Common myeloid progenitor, CD34-positive (primary cell): ENCODE results near the gene NR2F6.
A peak's percentile ranks its signal among the peaks of the same experiment; 100 is the strongest.
"Not testable (repeated sequence)": the region's sequence is repeated elsewhere in the genome, so short reads cannot be mapped to it uniquely, and the experiment has no call there.

Source experiments
- CTCF ChIA-PET: fragments of 350-600 bp; sonication (Branson Sonifier 250); formaldehyde crosslinking; loops from one replicate; lab custom pipeline; 2021; ENCODE audit warnings: antibody characterized with exemption; lab: Charles Lee
- POLR2A ChIA-PET: fragments of 350-600 bp; sonication (Branson Sonifier 250); formaldehyde crosslinking; loops from one replicate; lab custom pipeline; 2021; ENCODE audit warnings: antibody characterized with exemption; lab: Charles Lee
- DNase-seq, 3 donors: peaks; one replicate each; pipeline versions ENCODE4 v3.0.0 to v3.0.0-alpha.2; 2013
- H3K27ac ChIP-seq, 2 experiments: 1 replicate in 1 of 2; 2 replicates in 1 of 2; pipeline ENCODE4 v1.7.0; 2013; ENCODE audit warnings: inconsistent platforms in 2 of 2, low read length in 2 of 2, mild to moderate bottlenecking in 2 of 2, low read depth in 1 of 2, moderate library complexity in 1 of 2; ENCODE audit not compliant: severe bottlenecking in 2 of 2, insufficient read depth in 1 of 2, poor library complexity in 1 of 2
- H3K27me3 ChIP-seq, 5 experiments: replicated peaks in 2 of 5; 1 replicate in 3 of 5; 2 replicates in 2 of 5; pipeline versions ENCODE4 v1.6.1 to v1.7.0; 2013; ENCODE audit warnings: low read length in 4 of 5, mild to moderate bottlenecking in 2 of 5, moderate library complexity in 2 of 5, inconsistent platforms in 1 of 5; ENCODE audit not compliant: insufficient read depth in 5 of 5, control insufficient read depth in 4 of 5
- H3K36me3 ChIP-seq, 4 experiments: 1 replicate in 2 of 4; 2 replicates in 2 of 4; pipeline versions ENCODE4 v1.6.1 to v1.7.0; 2013; ENCODE audit warnings: low read length in 3 of 4, control low read depth in 1 of 4, mild to moderate bottlenecking in 1 of 4; ENCODE audit not compliant: control insufficient read depth in 4 of 4, insufficient read depth in 4 of 4
- H3K4me1 ChIP-seq, 4 experiments: 1 replicate in 3 of 4; 2 replicates in 1 of 4; pipeline versions ENCODE4 v1.6.1 to v1.7.1; 2013; ENCODE audit warnings: low read length in 3 of 4, mild to moderate bottlenecking in 3 of 4, control low read depth in 1 of 4, inconsistent platforms in 1 of 4, moderate library complexity in 1 of 4; ENCODE audit not compliant: control insufficient read depth in 4 of 4, insufficient read depth in 4 of 4; ENCODE audit errors: control extremely low read depth in 1 of 4
- H3K4me3 ChIP-seq, 7 experiments: 1 replicate in 4 of 7; 2 replicates in 3 of 7; pipeline versions ENCODE4 v1.5.1 to v1.7.0; 2013; ENCODE audit warnings: mild to moderate bottlenecking in 7 of 7, low read length in 6 of 7, moderate library complexity in 6 of 7, inconsistent platforms in 2 of 7, low read depth in 2 of 7, control low read depth in 1 of 7; ENCODE audit not compliant: insufficient read depth in 4 of 7, control insufficient read depth in 1 of 7; ENCODE audit errors: extremely low read depth in 1 of 7
- H3K9me3 ChIP-seq, 5 experiments: 1 replicate in 4 of 5; 2 replicates in 1 of 5; pipeline versions ENCODE4 v1.6.1 to v1.7.1; 2013; ENCODE audit warnings: low read length in 4 of 5, mild to moderate bottlenecking in 2 of 5, inconsistent platforms in 1 of 5, low read depth in 1 of 5, moderate library complexity in 1 of 5; ENCODE audit not compliant: control insufficient read depth in 4 of 5, insufficient read depth in 2 of 5; ENCODE audit errors: control extremely low read depth in 1 of 5
- WGBS: methylation state at CpG from one replicate; pipeline ENCODE4 v1.1.5; 2013; ENCODE audit not compliant: insufficient coverage; 5-methylcytosine and 5-hydroxymethylcytosine counted together

Gene NR2F6

DNA sequence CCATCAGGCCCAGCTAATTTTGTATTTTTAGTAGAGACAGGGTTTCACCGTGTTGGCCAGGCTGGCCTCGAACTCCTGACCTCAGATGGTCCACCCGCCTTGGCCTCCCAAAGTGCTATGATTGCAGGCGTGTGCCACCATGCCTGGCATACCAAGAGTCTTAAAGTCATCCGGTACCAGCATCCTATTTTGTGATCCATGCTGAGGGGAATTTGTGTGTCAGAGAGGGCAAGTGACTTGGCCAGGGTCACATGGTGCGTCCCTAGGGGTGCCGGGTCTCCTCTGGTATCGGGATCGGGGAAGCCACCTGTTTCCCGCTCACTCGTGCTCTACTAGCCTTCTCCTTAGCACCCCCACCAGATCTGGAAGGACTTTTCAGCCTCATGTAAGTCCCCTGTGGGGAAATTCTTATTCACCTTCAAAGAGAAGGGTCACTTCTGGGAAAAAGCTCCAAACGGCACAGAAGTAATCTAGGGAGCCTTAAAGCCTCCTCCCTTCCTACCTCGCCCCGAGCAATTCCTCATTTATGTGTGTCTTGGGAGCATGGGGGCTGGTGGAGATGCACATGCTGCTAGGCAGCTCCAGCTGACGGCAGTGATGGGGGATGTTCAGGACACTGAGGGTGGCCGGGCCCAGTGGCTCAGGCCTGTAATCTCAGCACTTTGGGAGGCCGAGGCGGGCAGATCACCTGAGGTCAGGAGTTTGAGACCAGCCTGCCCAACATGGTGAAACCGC, 29.9 kb upstream of the NR2F6 start:
- 100% methylated on average over 15 of the region's 19 CpGs for WGBS
- no peaks in the 10 kb centered on the region for H3K4me1 ChIP-seq
- CTCF ChIA-PET, result no interaction called here
- DNase-seq, result no peak
- H3K27me3 ChIP-seq, result no peaks in the 10 kb centered on the region
- no peaks in the 10 kb centered on the region for H3K9me3 ChIP-seq
- H3K27ac ChIP-seq, result no peak overlapping the region
- peaks cover 20 to 58% (median 44%) of the 10 kb centered on the region in 4 experiments for H3K36me3 ChIP-seq
- POLR2A ChIA-PET, result no interaction called here
- H3K4me3 ChIP-seq, result no peak overlapping the region

DNA sequence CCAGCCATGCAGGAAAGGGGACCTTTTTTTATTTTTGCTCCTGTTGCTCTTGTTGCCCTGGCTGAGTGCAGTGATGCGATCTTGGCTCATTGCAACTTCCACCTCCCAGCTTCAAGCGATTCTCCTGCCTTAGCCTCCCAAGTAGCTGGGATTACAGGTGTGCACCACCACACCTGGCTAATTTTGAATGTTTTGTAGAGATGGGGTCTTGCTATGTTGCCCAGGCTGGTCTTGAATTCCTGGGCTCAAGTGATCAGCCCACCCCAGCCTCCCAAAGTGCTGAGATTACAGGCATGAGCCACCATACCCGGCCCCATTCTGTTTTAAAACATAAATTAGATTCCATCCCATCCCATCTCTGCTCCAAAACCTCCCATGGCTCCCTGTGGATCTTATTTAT, 29.2 kb upstream of the NR2F6 start:
- H3K36me3 ChIP-seq, result peaks cover 20 to 63% (median 45%) of the 10 kb centered on the region in 4 experiments
- 100% methylated on average over 2 of the region's 3 CpGs for WGBS

DNA sequence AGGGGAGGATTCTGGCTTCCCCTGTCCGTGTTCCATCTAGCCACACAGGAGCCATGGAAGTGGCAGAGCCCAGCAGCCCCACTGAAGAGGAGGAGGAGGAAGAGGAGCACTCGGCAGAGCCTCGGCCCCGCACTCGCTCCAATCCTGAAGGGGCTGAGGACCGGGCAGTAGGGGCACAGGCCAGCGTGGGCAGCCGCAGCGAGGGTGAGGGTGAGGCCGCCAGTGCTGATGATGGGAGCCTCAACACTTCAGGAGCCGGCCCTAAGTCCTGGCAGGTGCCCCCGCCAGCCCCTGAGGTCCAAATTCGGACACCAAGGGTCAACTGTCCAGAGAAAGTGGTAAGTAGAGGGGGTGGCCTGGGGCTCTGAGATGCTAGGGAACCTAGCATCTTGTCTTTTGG, 23.0 kb upstream of the NR2F6 start:
- Histone ChIP-seq H3K9me3 (no peaks in the 10 kb centered on the region), H3K4me1 (peaks cover 10 to 32% (median 25%) of the 10 kb centered on the region in 4 experiments), H3K27me3 (no peaks in the 10 kb centered on the region), H3K36me3 (peaks cover 10 to 23% (median 17%) of the 10 kb centered on the region in 4 experiments), H3K4me3 (no peak overlapping the region), H3K27ac (no peak overlapping the region)
- no peak for DNase-seq
- CTCF ChIA-PET, result interaction anchor here (1.0 kb wide), 1 partner anchor 67 kb away, joined by 4 read pairs; no protein-coding TSS in a partner anchor
- POLR2A ChIA-PET, result no interaction called here
- WGBS, result 96% methylated on average over 13 of the region's 13 CpGs

More for the DNA sequence above, 29.2 kb upstream of the NR2F6 start:
- H3K27me3 ChIP-seq, H3K27ac ChIP-seq, DNase-seq, CTCF ChIA-PET, POLR2A ChIA-PET, H3K9me3 ChIP-seq, H3K4me3 ChIP-seq, H3K4me1 ChIP-seq: not testable (repeated sequence)

DNA sequence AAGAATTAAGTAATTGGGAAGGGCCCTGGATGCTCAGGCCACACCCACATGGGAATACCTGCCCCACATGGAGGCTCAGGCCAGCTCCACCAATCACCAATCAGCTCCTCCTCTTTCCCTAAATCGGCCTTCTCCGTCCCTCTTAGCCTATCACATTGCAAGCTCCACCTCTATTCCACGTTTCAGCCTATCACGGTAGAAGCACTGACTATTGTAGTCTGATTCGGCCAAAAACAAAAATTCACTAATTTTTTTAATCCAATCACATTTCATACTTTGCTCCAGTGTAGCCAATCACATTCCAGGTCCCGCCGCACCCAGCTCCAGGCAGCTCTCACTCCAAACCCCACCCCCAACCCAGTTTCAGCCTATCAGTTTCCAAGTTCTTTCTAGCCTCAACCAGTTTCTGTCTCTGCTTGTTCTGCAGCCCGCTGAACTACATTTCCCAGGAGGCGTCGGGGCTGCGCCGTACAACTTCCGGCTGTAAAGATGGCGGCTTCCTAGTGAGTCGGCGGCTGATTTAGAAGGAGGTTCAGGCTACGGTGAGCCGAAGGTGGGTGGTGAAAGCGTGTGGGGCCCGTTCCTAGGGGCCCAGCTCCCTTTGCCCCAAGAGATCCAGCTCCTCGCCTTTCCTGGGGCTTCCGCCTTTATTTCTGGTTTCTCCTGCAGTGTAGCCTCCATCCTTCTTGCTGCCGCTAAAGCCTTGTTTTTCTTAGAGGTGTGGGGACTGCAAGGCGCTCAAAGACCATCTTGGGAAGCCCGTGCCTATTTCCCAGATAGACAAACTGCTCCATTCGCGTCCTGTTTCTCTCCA, 21.5 kb upstream of the NR2F6 start, which contains the start of gene BABAM1:
BABAM1 (plus strand) TSS at position 469 of the 814 bp plus-strand sequence. CDS start 1,364 bp downstream, outside the sequence.
- under 1% methylated on average over 26 of the region's 27 CpGs for WGBS
- no peaks in the 10 kb centered on the region for H3K9me3 ChIP-seq
- H3K27ac ChIP-seq, result peak within 1 kb of the TSS; percentile 70 to 90
- H3K4me3 ChIP-seq, result peak within 1 kb of the TSS; percentile 73 to 100 (median 99)
- DNase-seq, result peak; percentile 99 to 100 (median 100)
- ChIA-PET CTCF (interaction anchor here (0.6 to 14.3 kb wide), 6 partner anchors 10 to 52 kb away, joined by 3 to 183 read pairs (median 4); partner anchors contain the start of genes ANKLE1 and USE1), POLR2A (interaction anchor here (0.7 to 1.0 kb wide), 3 partner anchors 32 to 74 kb away, joined by 3 read pairs; partner anchors contain the start of gene USE1)
- no peaks in the 10 kb centered on the region for H3K27me3 ChIP-seq
- H3K4me1 ChIP-seq, result peaks cover 10 to 32% (median 25%) of the 10 kb centered on the region in 4 experiments
- peaks cover 7 to 16% (median 13%) of the 10 kb centered on the region in 4 experiments for H3K36me3 ChIP-seq

DNA sequence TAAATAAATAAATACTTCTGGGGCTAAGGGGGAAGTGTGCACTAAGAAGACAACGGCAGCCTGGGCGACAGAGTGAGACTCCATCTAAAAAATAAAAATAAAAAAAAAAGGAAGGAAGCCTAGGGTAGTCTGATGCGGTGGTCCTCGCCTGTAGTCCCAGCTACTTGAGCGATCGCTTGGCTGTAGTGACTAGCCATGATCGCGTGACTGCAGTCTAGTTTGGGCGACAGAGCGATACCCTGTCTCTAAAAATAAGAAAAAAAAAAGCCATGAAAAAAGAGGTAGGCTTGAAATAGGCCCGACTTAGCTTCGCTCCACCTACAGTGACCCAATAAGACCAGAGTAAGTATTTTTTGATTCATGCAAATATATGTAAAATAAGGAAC, 20.9 kb upstream of the NR2F6 start:
- H3K9me3 ChIP-seq, result no peaks in the 10 kb centered on the region
- WGBS, result 36% methylated on average over 3 of the region's 12 CpGs
- H3K36me3 ChIP-seq, result peaks cover 5 to 12% (median 11%) of the 10 kb centered on the region in 4 experiments
- DNase-seq, result peak; percentile 75 to 93 (median 83)
- H3K4me1 ChIP-seq, result peaks cover 10 to 32% (median 25%) of the 10 kb centered on the region in 4 experiments
- peak overlapping the region in 6 of 7 experiments; percentile 32 to 100 (median 54) for H3K4me3 ChIP-seq
- ChIA-PET POLR2A (interaction anchor here (0.7 to 1.0 kb wide), 2 partner anchors 31 to 51 kb away, joined by 3 read pairs; partner anchors contain the start of gene USE1), CTCF (interaction anchor here (0.6 to 14.3 kb wide), 5 partner anchors 14 to 51 kb away, joined by 3 to 183 read pairs (median 3); partner anchors contain the start of genes ANKLE1 and USE1)
- H3K27ac ChIP-seq, result peak overlapping the region; percentile 70 to 75
- H3K27me3 ChIP-seq, result no peaks in the 10 kb centered on the region

- POLR2A ChIA-PET, result no interaction called here
- Histone ChIP-seq H3K36me3 (peaks cover 2 to 9% (median 6%) of the 10 kb centered on the region in 4 experiments), H3K4me1 (peaks cover 10 to 33% (median 25%) of the 10 kb centered on the region in 4 experiments), H3K27ac (peak overlapping the region in 1 of 2 experiments; percentile 75), H3K4me3 (no peak overlapping the region), H3K27me3 (no peaks in the 10 kb centered on the region), H3K9me3 (no peaks in the 10 kb centered on the region)
- no peak for DNase-seq
- CTCF ChIA-PET, result interaction anchor here (2.8 to 14.3 kb wide), 2 partner anchors 20 to 51 kb away, joined by 11 to 183 read pairs; partner anchors contain the start of genes ANKLE1 and USE1
- 100% methylated on average over 4 of the region's 7 CpGs for WGBS
Measured at GRCh38 chr19:17266026-17266425, 20.3 kb upstream of the NR2F6 start.
